T follicular helper cell (primary cell): ENCODE measurements around the gene GPBP1.
"Not testable (repeated sequence)": the region's sequence is repeated elsewhere in the genome, so short reads cannot be mapped to it uniquely, and the experiment has no call there.

Experiments
- DNase-seq: peaks from one replicate; pipeline ENCODE4 v3.0.0-alpha.2; 2020; ENCODE audit warnings: low read depth

Gene GPBP1

DNA sequence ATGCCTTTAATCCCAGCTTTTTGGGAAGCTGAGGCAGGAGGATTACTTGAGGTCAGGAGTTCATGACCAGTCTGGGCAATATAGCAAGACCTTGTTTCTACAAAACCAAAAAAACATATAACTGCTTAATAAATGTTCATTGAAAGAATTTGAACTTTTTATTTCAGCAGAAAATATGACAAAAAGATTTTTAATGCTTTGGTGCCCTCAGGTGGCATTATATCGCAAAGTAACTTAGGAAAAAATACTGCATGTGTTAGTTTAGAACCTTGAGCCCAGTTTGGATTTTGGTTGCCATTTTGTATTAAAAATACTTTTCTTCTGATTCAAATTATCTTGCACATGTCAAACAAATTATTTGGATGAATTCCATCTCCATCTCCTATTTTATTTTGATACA, 103.2 kb downstream of the GPBP1 start:
- no peak for DNase-seq

DNA sequence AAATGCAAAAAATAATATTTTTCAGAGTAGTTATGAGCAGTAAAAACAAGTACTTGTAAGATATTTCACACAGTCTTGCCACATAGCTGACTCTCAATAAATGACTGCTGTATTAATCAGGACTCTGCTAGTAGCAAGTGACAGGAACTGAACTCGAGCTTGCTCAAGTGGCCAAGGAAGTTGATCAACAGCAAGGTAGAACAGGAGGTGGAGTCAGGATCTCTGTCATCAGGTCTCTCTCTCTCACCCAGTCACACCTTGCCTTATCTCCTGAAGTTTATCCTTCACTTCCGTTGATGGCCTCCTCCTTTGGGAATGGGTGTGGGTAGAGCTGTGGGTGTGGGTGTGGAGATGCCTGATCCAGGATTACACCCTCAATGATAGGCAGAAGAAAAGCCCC, 107.0 kb downstream of the GPBP1 start:
- DNase-seq: no peak

DNA sequence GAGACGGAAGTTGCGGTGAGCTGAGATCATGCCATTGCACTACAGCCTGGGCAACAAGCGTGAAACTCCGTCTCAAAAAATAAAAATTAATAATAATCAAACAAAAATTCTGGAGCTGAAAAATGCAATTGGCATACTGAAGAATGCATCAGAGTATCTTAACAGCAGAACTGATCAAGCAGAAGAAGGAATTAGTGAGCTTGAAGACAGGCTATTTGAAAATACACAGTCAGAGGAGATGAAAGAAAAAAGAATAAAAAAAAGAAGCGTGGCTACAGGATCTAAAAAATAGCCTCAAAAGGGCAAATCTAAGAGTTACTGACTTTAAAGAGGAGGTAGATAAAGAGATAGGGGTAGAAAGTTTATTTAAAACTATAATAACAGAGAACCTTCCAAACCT, 111.2 kb downstream of the GPBP1 start:
- DNase-seq: not testable (repeated sequence)

GRCh38 chr5:57291894-57292293, 118.0 kb downstream of the GPBP1 start:
- no peak for DNase-seq

- no peak for DNase-seq
These were observed 118.5 kb downstream of the GPBP1 start for GRCh38 chr5:57292336-57292735.

GRCh38 chr5:57298295-57298984, 124.6 kb downstream of the GPBP1 start:
- DNase-seq: peak; percentile 81

- DNase-seq: peak; percentile 14
These were observed 125.2 kb downstream of the GPBP1 start for GRCh38 chr5:57298985-57299491.

- DNase-seq: no peak
These were observed 126.1 kb downstream of the GPBP1 start for GRCh38 chr5:57299986-57300385.

DNA sequence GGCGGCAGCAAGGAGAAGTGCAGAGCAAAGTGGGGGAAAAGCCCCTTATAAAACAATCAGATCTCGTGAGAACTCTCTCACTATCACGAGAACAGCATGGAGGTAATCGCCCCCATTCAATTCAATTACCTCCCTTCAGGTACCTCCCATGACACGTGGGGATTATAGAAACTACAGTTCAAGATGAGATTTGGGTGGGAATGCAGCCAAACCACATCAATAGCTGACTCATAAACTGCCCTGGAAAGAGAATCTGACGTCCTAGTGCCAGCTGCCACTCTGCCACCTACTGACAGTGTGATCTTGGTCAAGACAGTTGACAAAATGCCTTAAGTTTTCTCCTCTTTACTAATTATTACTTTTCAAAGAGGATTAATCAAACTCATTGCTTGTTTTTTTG, 128.3 kb downstream of the GPBP1 start:
- DNase-seq: peak; percentile 6

GRCh38 chr5:57302643-57303042, 128.8 kb downstream of the GPBP1 start:
- DNase-seq: no peak

- no peak for DNase-seq
These were observed 130.1 kb downstream of the GPBP1 start for GRCh38 chr5:57303985-57304384.

DNA sequence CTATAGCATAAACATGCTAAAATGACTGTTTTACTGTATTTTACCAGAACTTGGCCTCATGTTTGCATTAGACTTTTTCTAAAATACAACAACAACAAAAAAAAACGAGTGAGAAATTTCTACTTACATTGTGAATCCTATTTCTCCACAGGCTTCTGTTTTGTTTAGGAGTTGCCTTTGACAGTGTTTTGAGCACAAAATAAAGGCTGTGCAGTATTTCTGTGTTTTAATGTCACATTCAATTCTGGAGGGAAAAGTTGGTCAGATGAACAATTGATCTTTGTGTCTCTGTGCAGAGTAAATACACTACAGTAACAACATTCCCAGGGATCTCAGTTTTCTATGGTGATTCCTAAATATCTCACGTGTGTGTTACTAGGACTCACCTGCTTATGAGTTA, 131.1 kb downstream of the GPBP1 start:
- DNase-seq: no peak

DNA sequence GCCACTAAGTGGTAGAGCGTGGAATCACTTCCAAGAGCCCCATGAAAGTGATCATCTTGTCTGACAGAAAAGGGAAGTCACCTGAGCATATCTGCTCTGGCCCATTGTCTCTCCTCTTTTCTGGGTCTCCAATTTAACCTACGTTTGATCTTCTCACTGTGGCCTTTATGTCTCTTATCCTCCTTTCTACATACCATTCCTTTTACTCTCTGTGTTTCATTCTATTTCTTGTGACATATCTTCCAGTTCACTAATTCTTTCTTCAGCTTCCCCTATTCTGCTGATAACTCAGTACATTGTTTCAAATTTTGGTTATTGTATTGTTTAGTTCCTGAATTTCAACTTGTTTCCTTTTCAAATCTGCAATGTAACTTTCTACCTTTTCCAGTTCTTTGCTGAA, 132.5 kb downstream of the GPBP1 start:
- DNase-seq: no peak

DNA sequence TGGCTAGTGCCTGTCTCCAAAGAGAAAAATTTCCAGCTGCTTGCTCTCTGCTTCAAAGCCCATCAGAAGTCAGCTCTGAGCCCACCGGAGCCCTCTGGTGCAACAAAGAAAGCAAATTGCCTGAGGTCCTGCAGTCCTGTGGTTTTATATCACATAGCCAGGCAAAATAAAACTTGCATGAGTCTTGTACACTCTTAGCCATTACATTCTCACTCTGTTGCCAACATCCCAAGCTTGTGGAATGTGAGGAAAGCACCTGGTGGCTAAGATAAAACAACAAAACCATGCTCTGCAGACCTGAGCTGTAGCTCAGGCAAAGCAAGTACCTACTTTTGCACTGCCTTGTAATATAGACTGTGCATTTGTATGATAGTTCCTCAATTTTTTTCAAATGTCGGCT, 133.7 kb downstream of the GPBP1 start:
- no peak for DNase-seq

DNA sequence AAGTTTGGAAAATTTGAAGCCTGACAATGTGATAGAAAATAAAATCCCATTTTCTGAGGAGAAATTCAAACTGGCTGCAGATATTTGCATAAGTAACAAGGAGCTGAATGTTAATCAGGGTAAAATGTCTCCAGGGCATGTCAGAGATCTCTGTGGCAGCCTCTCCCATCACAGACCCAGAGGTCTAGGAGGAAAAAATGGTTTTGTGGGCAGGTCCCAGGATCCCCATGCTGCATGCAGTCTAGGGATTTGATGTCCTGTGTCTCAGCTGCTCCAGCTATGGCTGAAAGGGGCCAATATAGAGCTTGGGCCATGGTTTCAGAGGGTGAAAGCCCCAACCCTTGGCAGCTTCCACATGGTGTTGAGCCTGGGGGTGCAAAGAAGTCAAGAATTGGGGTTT, 135.2 kb downstream of the GPBP1 start:
- not testable (repeated sequence) for DNase-seq

GRCh38 chr5:57311251-57311650, 137.4 kb downstream of the GPBP1 start:
- no peak for DNase-seq

- DNase-seq: no peak
These were observed 138.3 kb downstream of the GPBP1 start for GRCh38 chr5:57311921-57312735.

- no peak for DNase-seq
These were observed 139.9 kb downstream of the GPBP1 start for GRCh38 chr5:57313716-57314115.
